ENCODE measurements around the gene TRMU.

DNA sequence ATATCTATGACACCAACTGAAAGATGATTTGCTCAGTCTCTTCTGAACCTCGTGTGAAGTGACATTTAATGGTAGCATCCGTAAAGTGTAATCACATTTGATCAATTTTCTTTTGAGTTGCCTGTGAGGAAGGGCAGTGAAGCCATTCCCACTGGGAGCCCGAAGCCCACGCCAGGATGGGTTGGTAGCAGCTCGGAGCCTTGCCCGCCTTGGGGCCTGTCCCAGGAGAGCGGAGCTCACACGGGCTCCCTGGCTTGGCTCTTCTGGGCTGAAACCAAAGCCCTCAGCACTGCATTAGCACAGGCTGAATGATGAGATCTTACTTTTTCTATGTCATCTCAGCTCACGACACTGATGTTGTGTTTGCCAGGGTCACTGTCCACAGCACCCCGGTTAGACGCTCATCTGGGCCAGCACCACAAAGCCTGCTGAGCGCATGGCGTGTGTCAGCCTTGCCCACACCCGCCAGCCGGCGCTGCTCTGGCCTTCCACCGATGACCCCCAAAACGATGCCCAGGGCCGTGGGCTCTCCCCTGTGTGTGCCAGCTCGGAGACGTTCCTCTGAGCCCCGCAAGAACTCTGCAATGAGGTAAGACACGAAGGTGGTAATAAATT is 9.3 kb upstream of the TRMU start:
- TF ChIP-seq RARB (CRISPR knock-in tag; IDR thresholded peaks at IDR 0.05): no peak
- no peak for TF ChIP-seq ARNTL (CRISPR knock-in tag; IDR thresholded peaks at IDR 0.05; ENCODE audit: borderline replicate concordance, low read depth)
- TF ChIP-seq BACH2 (CRISPR knock-in tag; IDR thresholded peaks at IDR 0.05; ENCODE audit: borderline replicate concordance): no peak
- TF ChIP-seq SNAI2 (CRISPR knock-in tag; IDR thresholded peaks at IDR 0.05): no peak
- TF ChIP-seq GLIS3 (CRISPR knock-in tag; IDR thresholded peaks at IDR 0.05): no peak
- TF ChIP-seq CREB5 (CRISPR knock-in tag; IDR thresholded peaks at IDR 0.05; ENCODE audit: low read depth): no peak
- TF ChIP-seq ZFP30 (CRISPR knock-in tag; IDR thresholded peaks at IDR 0.05): no peak
- TF ChIP-seq ZNF8 (CRISPR knock-in tag; IDR thresholded peaks at IDR 0.05): no peak
